Measurements from ENCODE around the gene PTPN12. TPM values are rescaled to one million over a fixed set of nuclear protein-coding genes. Genes with fewer than 3 reads are reported as not detected.

The PTPN12 gene
- total and polyA plus RNA-seq, 2 donors (not counting 1 experiment from before 2014, with no cell fraction given) = 18.0 to 78.8 TPM

- H4K20me1 ChIP-seq (ENCODE audit: control insufficient read depth, insufficient read depth, low read length, poor library complexity, severe bottlenecking) = no peaks in the 10 kb centered on the region
- H3K9ac ChIP-seq (ENCODE audit: low read length) = no peak overlapping the region
- no peaks in the 10 kb centered on the region for H3K79me2 ChIP-seq (ENCODE audit: control insufficient read depth, insufficient read depth, low read length)
- intact Hi-C loops (cut with micrococcal nuclease) = no loop called here
- WGBS (ENCODE audit: insufficient coverage) = 100% methylated on average over 1 of the region's 1 CpG
- DNase-seq = no peak
- no peaks in the 10 kb centered on the region for H3K27me3 Mint-ChIP-seq
- H3K36me3 ChIP-seq (replicated peaks in 1 of 2; ENCODE audit: control extremely low read depth in 1 of 2, control insufficient read depth in 1 of 2, extremely low read depth in 1 of 2, insufficient read depth in 2 of 2, low read length in 1 of 2) = no peaks in the 10 kb centered on the region
- H2AFZ ChIP-seq (ENCODE audit: insufficient read depth, low read depth, low read length, poor library complexity, severe bottlenecking) = no peak overlapping the region
- H3K4me3 Mint-ChIP-seq = no peak overlapping the region
- ChIA-PET CTCF (interaction anchor here (0.5 to 11.4 kb wide), 8 partner anchors 8 to 385 kb away, joined by 3 to 155 read pairs (median 4); no protein-coding TSS in a partner anchor), POLR2A (no interaction called here)
- H3K4me1 Mint-ChIP-seq = no peaks in the 10 kb centered on the region
- H3K9me3 Mint-ChIP-seq (ENCODE audit: insufficient read depth) = no peaks in the 10 kb centered on the region
- no peak overlapping the region for H3K27ac ChIP-seq (ENCODE audit: low read length in 2 of 2)
- TF ChIP-seq CTCF (IDR thresholded peaks at IDR 0.05) (no peak), EZH2 (IDR thresholded peaks at IDR 0.05; ENCODE audit: borderline replicate concordance, insufficient read depth, low read depth, low read length, poor library complexity, severe bottlenecking) (no peak)
- no peak overlapping the region for H3K4me3 ChIP-seq (ENCODE audit: control extremely low read depth in 1 of 5, extremely low read depth in 1 of 5, insufficient read depth in 1 of 5, low read depth in 2 of 5, low read length in 4 of 5)
- no peak overlapping the region for H3K4me2 ChIP-seq (replicated peaks; ENCODE audit: low read depth, low read length, poor library complexity, severe bottlenecking)
- H3K4me1 ChIP-seq (ENCODE audit: control insufficient read depth in 2 of 2, insufficient read depth in 2 of 2, low read length in 2 of 2) = no peaks in the 10 kb centered on the region
- H3K27me3 ChIP-seq (replicated peaks in 1 of 4; ENCODE audit: control extremely low read depth in 1 of 4, control insufficient read depth in 3 of 4, insufficient read depth in 4 of 4, low read length in 3 of 4) = no peaks in the 10 kb centered on the region
- H3K9me3 ChIP-seq (ENCODE audit: control extremely low read depth in 1 of 3, control insufficient read depth in 2 of 3, insufficient read depth in 1 of 3, low read length in 2 of 3) = no peaks in the 10 kb centered on the region
- no peak overlapping the region for H3K27ac Mint-ChIP-seq
- no peak for ATAC-seq (ENCODE audit: low read depth)
Observed at GRCh38 chr7:77655356-77655755, 118.3 kb downstream of the PTPN12 start.

- H3K4me1 ChIP-seq (ENCODE audit: control insufficient read depth in 2 of 2, insufficient read depth in 2 of 2, low read length in 2 of 2) = no peaks in the 10 kb centered on the region
- TF ChIP-seq EZH2 (IDR thresholded peaks at IDR 0.05; ENCODE audit: borderline replicate concordance, insufficient read depth, low read depth, low read length, poor library complexity, severe bottlenecking) = no peak
- TF ChIP-seq CTCF (IDR thresholded peaks at IDR 0.05) = no peak
- POLR2A ChIA-PET = no interaction called here
Observed at GRCh38 chr7:77655836-77656455, 118.9 kb downstream of the PTPN12 start.

More at GRCh38 chr7:77655836-77656455, 118.9 kb downstream of the PTPN12 start:
- no peaks in the 10 kb centered on the region for H3K27me3 Mint-ChIP-seq
- no peak overlapping the region for H3K9ac ChIP-seq (ENCODE audit: low read length)
- CTCF ChIA-PET = interaction anchor here (0.6 to 11.4 kb wide), 12 partner anchors 8 to 385 kb away, joined by 3 to 155 read pairs (median 3); partner anchors contain the start of gene RSBN1L
- H3K4me1 Mint-ChIP-seq = no peaks in the 10 kb centered on the region
- intact Hi-C loops (cut with micrococcal nuclease) = no loop called here
- no peaks in the 10 kb centered on the region for H4K20me1 ChIP-seq (ENCODE audit: control insufficient read depth, insufficient read depth, low read length, poor library complexity, severe bottlenecking)
- no peaks in the 10 kb centered on the region for H3K9me3 Mint-ChIP-seq (ENCODE audit: insufficient read depth)
- H3K27ac ChIP-seq (ENCODE audit: low read length in 2 of 2) = no peak overlapping the region
- no peaks in the 10 kb centered on the region for H3K27me3 ChIP-seq (replicated peaks in 1 of 4; ENCODE audit: control extremely low read depth in 1 of 4, control insufficient read depth in 3 of 4, insufficient read depth in 4 of 4, low read length in 3 of 4)
- H3K4me3 ChIP-seq (ENCODE audit: control extremely low read depth in 1 of 5, extremely low read depth in 1 of 5, insufficient read depth in 1 of 5, low read depth in 2 of 5, low read length in 4 of 5) = no peak overlapping the region
- WGBS (ENCODE audit: insufficient coverage) = 93% methylated on average over 7 of the region's 9 CpGs
- no peak overlapping the region for H3K4me2 ChIP-seq (replicated peaks; ENCODE audit: low read depth, low read length, poor library complexity, severe bottlenecking)
- no peak overlapping the region for H2AFZ ChIP-seq (ENCODE audit: insufficient read depth, low read depth, low read length, poor library complexity, severe bottlenecking)
- H3K4me3 Mint-ChIP-seq = no peak overlapping the region
- H3K9me3 ChIP-seq (ENCODE audit: control extremely low read depth in 1 of 3, control insufficient read depth in 2 of 3, insufficient read depth in 1 of 3, low read length in 2 of 3) = no peaks in the 10 kb centered on the region
- no peaks in the 10 kb centered on the region for H3K79me2 ChIP-seq (ENCODE audit: control insufficient read depth, insufficient read depth, low read length)
- DNase-seq (no peak), ATAC-seq (ENCODE audit: low read depth) (no peak)
- no peak overlapping the region for H3K27ac Mint-ChIP-seq
- H3K36me3 ChIP-seq (replicated peaks in 1 of 2; ENCODE audit: control extremely low read depth in 1 of 2, control insufficient read depth in 1 of 2, extremely low read depth in 1 of 2, insufficient read depth in 2 of 2, low read length in 1 of 2) = no peaks in the 10 kb centered on the region

Measured in B cell (primary cell).